Neural cell (in vitro differentiated cells): ENCODE measurements around the gene MTG1. TPM values are rescaled to one million over a fixed set of nuclear protein-coding genes. Genes with fewer than 3 reads are reported as not detected.

Experiments used
- H2AFZ ChIP-seq: fragments of 200-600, 300-800 bp; sonication (generic), shearing (Covaris generic); 2 replicates; pipeline ENCODE4 v1.6.0; 2014; ENCODE audit warnings: low read depth, mild to moderate bottlenecking, antibody characterized with exemption, low read length, moderate library complexity
- H3F3A ChIP-seq: fragments of 200-600 bp; shearing (Covaris generic); 2 replicates; pipeline ENCODE4 v1.6.1; 2016; ENCODE audit warnings: mild to moderate bottlenecking, moderate library complexity, mixed read lengths, antibody characterized with exemption, low read length; ENCODE audit not compliant: insufficient read depth, poor library complexity, severe bottlenecking
- H3K27ac ChIP-seq: fragments of 200-600, 300-800 bp; sonication (generic), shearing (Covaris generic); 2 replicates; pipeline ENCODE4 v1.5.1; 2014; ENCODE audit warnings: mild to moderate bottlenecking, low read length, moderate library complexity
- H3K27me3 ChIP-seq: fragments of 300-800, 200-600 bp; sonication (generic), shearing (Covaris generic); 2 replicates; pipeline ENCODE4 v1.6.0; 2014; ENCODE audit warnings: mild to moderate bottlenecking, low read depth, low read length, moderate library complexity; ENCODE audit not compliant: insufficient read depth
- H3K36me3 ChIP-seq: fragments of 300-800, 200-600 bp; sonication (generic), shearing (Covaris generic); 2 replicates; pipeline ENCODE4 v1.5.1; 2014; ENCODE audit warnings: mild to moderate bottlenecking, antibody characterized with exemption, low read length, moderate library complexity; ENCODE audit not compliant: insufficient read depth
- H3K4me2 ChIP-seq: fragments of 300-800, 200-600 bp; sonication (generic), shearing (Covaris generic); 2 replicates; pipeline ENCODE4 v1.6.0; 2014; ENCODE audit warnings: mild to moderate bottlenecking, low read length
- H3K4me3 ChIP-seq: fragments of 300-800, 200-600 bp; sonication (generic), shearing (Covaris generic); 2 replicates; pipeline ENCODE4 v1.5.1; 2014; ENCODE audit warnings: mild to moderate bottlenecking, low read length, moderate library complexity
- H3K79me2 ChIP-seq: fragments of 200-600 bp; shearing (Covaris generic); replicated peaks from 2 replicates; pipeline ENCODE4 v1.6.0; 2014; ENCODE audit warnings: mild to moderate bottlenecking, low read length, moderate library complexity; ENCODE audit not compliant: insufficient read depth
- H3K9ac ChIP-seq: fragments of 300-800, 200-600 bp; sonication (generic), shearing (Covaris generic); 2 replicates; pipeline ENCODE4 v1.6.1; 2016; ENCODE audit warnings: mild to moderate bottlenecking, low read length, mixed read lengths
- H3K9me2 ChIP-seq: fragments of 200-600 bp; shearing (Covaris generic); 2 replicates; pipeline ENCODE4 v1.6.1; 2016; ENCODE audit warnings: mild to moderate bottlenecking, low read length, mixed read lengths; ENCODE audit not compliant: insufficient read depth
- H3K9me3 ChIP-seq: fragments of 200-600, 300-800 bp; sonication (generic), shearing (Covaris generic); 2 replicates; pipeline ENCODE4 v1.6.1; 2016; ENCODE audit warnings: mild to moderate bottlenecking, mixed run types, low read length, moderate library complexity, mixed read lengths
- H4K20me1 ChIP-seq: fragments of 200-600 bp; shearing (Covaris generic); 2 replicates; pipeline ENCODE4 v1.6.1; 2016; ENCODE audit warnings: mild to moderate bottlenecking, mixed run types; ENCODE audit not compliant: insufficient read depth
- CTCF ChIP-seq: fragments of 450-650 bp; IDR thresholded peaks from 2 replicates; pipeline ENCODE4 v1.5.1; 2014; ENCODE audit warnings: antibody characterized with exemption, mild to moderate bottlenecking, moderate library complexity; ENCODE audit not compliant: poor library complexity, severe bottlenecking
- EP300 ChIP-seq: fragments of 450-650 bp; conservative IDR thresholded peaks from 2 replicates; pipeline ENCODE4 v1.6.1; 2014; ENCODE audit warnings: antibody characterized with exemption, mild to moderate bottlenecking, moderate library complexity; ENCODE audit not compliant: poor library complexity, severe bottlenecking
- EZH2 ChIP-seq: fragments of 200-600, 300-800 bp; shearing (Covaris generic), sonication (generic); IDR thresholded peaks from 2 replicates; pipeline ENCODE4 v1.6.1; 2014; ENCODE audit warnings: antibody characterized with exemption, low read length, borderline replicate concordance, mild to moderate bottlenecking; ENCODE audit not compliant: insufficient read depth, poor library complexity, severe bottlenecking
- MXI1 ChIP-seq: fragments of 450-650 bp; conservative IDR thresholded peaks from 2 replicates; pipeline ENCODE4 v1.6.1; 2014; ENCODE audit warnings: antibody characterized with exemption, mild to moderate bottlenecking; ENCODE audit not compliant: poor library complexity, severe bottlenecking
- POLR2AphosphoS5 ChIP-seq: IDR thresholded peaks from 2 replicates; pipeline ENCODE4 v1.6.1; 2012
- RAD21 ChIP-seq: fragments of 450-650 bp; conservative IDR thresholded peaks from 2 replicates; pipeline ENCODE4 v1.6.1; 2014; ENCODE audit warnings: antibody characterized with exemption, mild to moderate bottlenecking, moderate library complexity
- REST ChIP-seq: IDR thresholded peaks from 2 replicates; pipeline ENCODE4 v1.6.1; 2012; ENCODE audit warnings: borderline replicate concordance
- SMC3 ChIP-seq: fragments of 450-650 bp; conservative IDR thresholded peaks from 2 replicates; pipeline ENCODE4 v1.6.1; 2014; ENCODE audit warnings: antibody characterized with exemption, mild to moderate bottlenecking, moderate library complexity; ENCODE audit not compliant: poor library complexity
- TAF1 ChIP-seq: IDR thresholded peaks from 2 replicates; pipeline ENCODE4 v1.6.1; 2012; ENCODE audit warnings: low read depth
- polyA plus RNA-seq: library from polyadenylated mRNA; depleted of rRNA; stranded (reverse); fragments of >200 nt; gene quantifications from 2 replicates; pipeline ENCODE4 v1.2.3, GENCODE V29; 2014

The MTG1 gene
- polyA plus RNA-seq, 1 donor from 2014 or later: 52.3 TPM

GRCh38 chr10:133346413-133346812, 47.5 kb upstream of the MTG1 start:
- no peaks in the 10 kb centered on the region for H3K27me3 ChIP-seq
- no peak overlapping the region for H3K4me3 ChIP-seq
- no peaks in the 10 kb centered on the region for H4K20me1 ChIP-seq
- no peaks in the 10 kb centered on the region for H3F3A ChIP-seq
- TF ChIP-seq TAF1: no peak
- no peak for TF ChIP-seq POLR2AphosphoS5
- no peak for TF ChIP-seq CTCF
- TF ChIP-seq EZH2: no peak
- no peak for TF ChIP-seq REST
- no peak for TF ChIP-seq SMC3
- no peak for TF ChIP-seq MXI1
- no peak for TF ChIP-seq RAD21
- TF ChIP-seq EP300: no peak
- no peak overlapping the region for H2AFZ ChIP-seq
- H3K9ac ChIP-seq: no peak overlapping the region
- no peaks in the 10 kb centered on the region for H3K79me2 ChIP-seq
- H3K4me2 ChIP-seq: no peak overlapping the region
- H3K9me3 ChIP-seq: no peaks in the 10 kb centered on the region
- no peak overlapping the region for H3K27ac ChIP-seq
- no peaks in the 10 kb centered on the region for H3K9me2 ChIP-seq
- no peaks in the 10 kb centered on the region for H3K36me3 ChIP-seq

GRCh38 chr10:133347710-133348517, 46.0 kb upstream of the MTG1 start:
- Histone ChIP-seq H4K20me1 (no peaks in the 10 kb centered on the region), H3K36me3 (no peaks in the 10 kb centered on the region), H3K9me2 (no peaks in the 10 kb centered on the region), H3K27ac (no peak overlapping the region), H3K9me3 (no peaks in the 10 kb centered on the region), H2AFZ (no peak overlapping the region), H3K4me3 (no peak overlapping the region), H3F3A (no peaks in the 10 kb centered on the region), H3K79me2 (no peaks in the 10 kb centered on the region), H3K4me2 (no peak overlapping the region), H3K9ac (no peak overlapping the region), H3K27me3 (no peaks in the 10 kb centered on the region)
- TF ChIP-seq RAD21 (no peak), SMC3 (no peak), TAF1 (no peak), CTCF (no peak), EP300 (no peak), EZH2 (no peak), POLR2AphosphoS5 (no peak), REST (no peak), MXI1 (no peak)
